Measurements from ENCODE around the gene PPP1CC. TPM values are rescaled to one million over a fixed set of nuclear protein-coding genes. Genes with fewer than 3 reads are reported as not detected.
"Not testable (repeated sequence)": the region's sequence is repeated elsewhere in the genome, so short reads cannot be mapped to it uniquely, and the experiment has no call there.

PPP1CC gene
- total RNA-seq, 1 donor from 2014 or later = 156 TPM

DNA sequence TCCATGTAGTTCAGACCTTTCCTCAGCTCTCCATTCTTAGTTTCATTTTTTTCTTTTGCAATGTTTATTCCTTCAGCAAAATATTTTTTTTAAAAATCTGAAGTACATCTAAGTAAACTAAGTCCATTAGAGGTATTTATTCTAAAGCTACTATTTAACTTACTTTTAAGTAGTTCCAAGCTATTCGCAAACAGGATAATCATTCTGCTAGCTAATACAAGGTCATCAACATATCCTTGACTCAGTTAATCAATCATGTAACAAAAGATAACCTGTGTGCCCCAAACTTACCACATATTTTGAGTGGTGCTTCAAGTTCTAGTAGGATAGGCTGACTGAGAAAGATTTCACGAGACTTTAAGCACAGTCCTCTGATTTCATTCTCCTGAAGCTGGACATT, 11.2 kb downstream of the PPP1CC start:
- no peak for DNase-seq
- intact Hi-C loops (cut with micrococcal nuclease) = no loop called here
- peaks cover 73% of the 10 kb centered on the region for H3K4me1 ChIP-seq
- no peak overlapping the region for H3K4me3 ChIP-seq
- TF ChIP-seq, protein P1, sequence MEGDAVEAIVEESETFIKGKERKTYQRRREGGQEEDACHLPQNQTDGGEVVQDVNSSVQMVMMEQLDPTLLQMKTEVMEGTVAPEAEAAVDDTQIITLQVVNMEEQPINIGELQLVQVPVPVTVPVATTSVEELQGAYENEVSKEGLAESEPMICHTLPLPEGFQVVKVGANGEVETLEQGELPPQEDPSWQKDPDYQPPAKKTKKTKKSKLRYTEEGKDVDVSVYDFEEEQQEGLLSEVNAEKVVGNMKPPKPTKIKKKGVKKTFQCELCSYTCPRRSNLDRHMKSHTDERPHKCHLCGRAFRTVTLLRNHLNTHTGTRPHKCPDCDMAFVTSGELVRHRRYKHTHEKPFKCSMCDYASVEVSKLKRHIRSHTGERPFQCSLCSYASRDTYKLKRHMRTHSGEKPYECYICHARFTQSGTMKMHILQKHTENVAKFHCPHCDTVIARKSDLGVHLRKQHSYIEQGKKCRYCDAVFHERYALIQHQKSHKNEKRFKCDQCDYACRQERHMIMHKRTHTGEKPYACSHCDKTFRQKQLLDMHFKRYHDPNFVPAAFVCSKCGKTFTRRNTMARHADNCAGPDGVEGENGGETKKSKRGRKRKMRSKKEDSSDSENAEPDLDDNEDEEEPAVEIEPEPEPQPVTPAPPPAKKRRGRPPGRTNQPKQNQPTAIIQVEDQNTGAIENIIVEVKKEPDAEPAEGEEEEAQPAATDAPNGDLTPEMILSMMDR (IDR thresholded peaks at IDR 0.05; ENCODE audit: borderline replicate concordance) = no peak
- H3K36me3 ChIP-seq = peaks cover 61% of the 10 kb centered on the region
- no peak overlapping the region for H3K27ac ChIP-seq (replicated peaks)
- H3K27me3 ChIP-seq (ENCODE audit: low read depth) = no peaks in the 10 kb centered on the region
- H3K9me3 ChIP-seq (replicated peaks) = no peaks in the 10 kb centered on the region

DNA sequence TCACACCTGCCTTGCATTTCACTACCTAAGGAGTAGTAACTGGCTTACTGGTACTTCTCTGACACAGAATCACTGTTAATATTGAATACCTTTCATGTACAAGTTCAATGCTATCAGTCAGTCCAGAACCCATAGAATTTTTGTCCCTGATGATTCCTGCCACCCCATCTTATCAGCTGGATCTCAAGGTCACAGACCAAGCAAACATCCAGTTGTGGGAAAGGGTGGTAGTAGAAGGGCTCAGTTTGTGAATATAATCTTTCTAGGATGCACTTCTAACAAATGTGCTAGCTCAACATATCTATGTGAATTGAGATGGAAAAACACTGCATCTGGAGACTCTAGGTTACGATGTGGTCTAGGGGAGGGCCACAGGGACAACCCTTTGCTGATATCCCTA, 14.1 kb downstream of the PPP1CC start:
- Histone ChIP-seq H3K9me3 (replicated peaks) (no peaks in the 10 kb centered on the region), H3K27me3 (ENCODE audit: low read depth) (no peaks in the 10 kb centered on the region), H3K36me3 (peaks cover 78% of the 10 kb centered on the region), H3K4me1 (peaks cover 57% of the 10 kb centered on the region), H3K27ac (replicated peaks) (no peak overlapping the region), H3K4me3 (no peak overlapping the region)
- no peak for DNase-seq
- intact Hi-C loops (cut with micrococcal nuclease) = no loop called here
- TF ChIP-seq, protein P1 (IDR thresholded peaks at IDR 0.05; ENCODE audit: borderline replicate concordance) = no peak

DNA sequence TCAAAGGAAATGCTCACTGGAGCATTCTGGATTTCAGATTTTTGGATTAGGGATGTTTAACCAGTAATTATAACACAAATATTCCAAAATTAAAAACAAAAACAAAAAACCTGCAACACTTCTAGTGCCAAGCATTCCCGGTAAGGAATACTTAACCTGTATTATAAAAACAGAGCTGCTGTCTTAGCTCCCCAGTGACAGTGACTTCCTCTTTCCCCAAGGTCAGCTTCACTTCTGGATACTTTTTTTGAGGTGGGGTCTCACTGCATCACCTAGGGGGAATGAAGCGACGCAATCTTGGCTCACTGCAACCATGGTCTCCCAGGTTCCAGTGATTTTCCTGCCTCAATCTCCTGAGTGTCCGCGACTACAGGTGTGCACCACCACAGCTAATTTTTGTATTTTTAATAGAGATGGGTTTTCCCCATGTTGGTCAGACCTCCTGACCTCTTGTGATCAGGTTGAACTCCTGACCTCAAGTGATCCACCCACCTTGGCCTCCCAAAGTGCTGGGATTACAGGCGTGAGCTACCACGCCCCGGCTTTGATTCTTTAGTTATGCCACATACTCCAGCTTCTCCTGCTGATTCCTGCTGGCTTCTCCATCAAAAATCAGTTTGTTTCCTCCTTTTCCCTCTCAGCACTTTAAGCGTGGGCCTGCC, 15.9 kb downstream of the PPP1CC start:
- intact Hi-C loops (cut with micrococcal nuclease) = no loop called here
- H3K9me3 ChIP-seq (replicated peaks) = no peaks in the 10 kb centered on the region
- no peak overlapping the region for H3K27ac ChIP-seq (replicated peaks)
- H3K4me3 ChIP-seq = no peak overlapping the region
- peaks cover 39% of the 10 kb centered on the region for H3K4me1 ChIP-seq
- peaks cover 94% of the 10 kb centered on the region for H3K36me3 ChIP-seq
- TF ChIP-seq, protein P1 (IDR thresholded peaks at IDR 0.05; ENCODE audit: borderline replicate concordance) = no peak
- H3K27me3 ChIP-seq (ENCODE audit: low read depth) = no peaks in the 10 kb centered on the region
- DNase-seq = no peak

DNA sequence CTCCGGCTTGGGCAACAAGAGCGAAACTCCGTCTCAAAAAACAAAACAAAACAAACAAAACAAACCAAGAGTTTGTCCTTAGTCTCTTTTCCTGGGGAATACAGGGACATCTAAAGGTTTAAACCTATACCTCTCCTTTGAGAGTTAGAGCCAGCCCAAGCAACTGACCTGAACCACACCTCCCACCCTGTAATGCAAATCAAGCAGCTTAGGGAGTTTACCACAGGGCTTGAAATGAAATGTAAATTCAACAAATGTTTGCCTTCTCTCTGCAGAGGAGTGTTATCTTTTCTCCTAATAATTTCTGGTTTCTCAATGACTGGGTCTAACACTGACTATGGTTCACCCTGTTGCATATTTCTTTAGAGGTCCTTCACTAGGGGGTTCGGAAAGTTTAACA, 16.7 kb downstream of the PPP1CC start:
- Histone ChIP-seq H3K36me3 (peaks cover 97% of the 10 kb centered on the region), H3K4me1 (peaks cover 31% of the 10 kb centered on the region), H3K27ac (replicated peaks) (no peak overlapping the region), H3K9me3 (replicated peaks) (no peaks in the 10 kb centered on the region), H3K4me3 (no peak overlapping the region), H3K27me3 (ENCODE audit: low read depth) (no peaks in the 10 kb centered on the region)
- DNase-seq = no peak
- TF ChIP-seq, protein P1 (IDR thresholded peaks at IDR 0.05; ENCODE audit: borderline replicate concordance) = no peak
- intact Hi-C loops (cut with micrococcal nuclease) = no loop called here

DNA sequence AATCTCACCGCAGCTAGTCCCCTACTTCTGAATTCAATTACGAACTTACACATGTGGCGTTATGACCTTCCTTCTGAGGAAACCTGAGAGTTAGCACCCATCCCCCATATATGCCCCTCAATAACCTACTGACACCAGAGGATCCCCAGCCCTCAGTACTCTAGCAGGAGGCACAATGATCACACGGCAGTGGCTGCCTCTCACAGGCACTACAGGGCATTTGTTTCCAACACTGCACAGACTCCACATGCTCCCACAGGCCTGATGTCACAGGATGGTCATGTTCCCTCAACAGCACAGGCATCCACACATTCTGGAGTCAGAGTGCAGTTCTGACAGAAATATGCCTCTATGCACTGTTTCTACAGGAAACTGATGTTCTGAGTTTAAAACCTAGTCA, 17.4 kb downstream of the PPP1CC start:
- Histone ChIP-seq H3K4me3 (no peak overlapping the region), H3K27ac (replicated peaks) (no peak overlapping the region), H3K9me3 (replicated peaks) (no peaks in the 10 kb centered on the region), H3K27me3 (ENCODE audit: low read depth) (no peaks in the 10 kb centered on the region), H3K36me3 (peaks cover 97% of the 10 kb centered on the region), H3K4me1 (peaks cover 24% of the 10 kb centered on the region)
- DNase-seq = no peak
- intact Hi-C loops (cut with micrococcal nuclease) = no loop called here
- TF ChIP-seq, protein P1 (IDR thresholded peaks at IDR 0.05; ENCODE audit: borderline replicate concordance) = no peak

DNA sequence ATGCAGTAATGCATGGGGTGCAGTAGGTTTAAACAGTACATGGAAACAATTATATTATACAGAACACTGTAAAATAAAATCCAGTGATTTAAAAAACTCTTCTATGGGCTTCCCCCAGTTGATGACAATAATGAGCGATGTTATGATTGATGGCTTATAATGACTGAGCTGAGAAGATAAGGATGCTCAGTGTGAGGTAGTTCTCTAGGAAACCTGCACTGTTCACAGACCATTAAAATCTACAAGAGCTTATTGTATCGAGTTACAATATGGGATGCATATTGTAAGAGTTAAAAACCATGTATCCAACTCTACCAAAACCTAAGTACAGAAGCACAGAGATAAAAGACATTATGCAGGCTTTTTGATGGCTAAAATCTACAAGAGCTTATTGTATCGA, 19.8 kb downstream of the PPP1CC start:
- H3K27me3 ChIP-seq (ENCODE audit: low read depth); H3K4me3 ChIP-seq; H3K27ac ChIP-seq (replicated peaks); DNase-seq; intact Hi-C loops (cut with micrococcal nuclease); H3K9me3 ChIP-seq (replicated peaks): not testable (repeated sequence)
- peaks cover 15% of the 10 kb centered on the region for H3K4me1 ChIP-seq
- H3K36me3 ChIP-seq = peaks cover 97% of the 10 kb centered on the region
